Measurements from ENCODE around the gene ANTXR2. TPM values are rescaled to one million over a fixed set of nuclear protein-coding genes. Genes with fewer than 3 reads are reported as not detected.

ANTXR2 gene
- total and polyA plus RNA-seq, 2 of the 13 experiments (the other 11 are each of a cell fraction or from before 2014, with no cell fraction given) = 4.6 to 14.5 TPM

DNA sequence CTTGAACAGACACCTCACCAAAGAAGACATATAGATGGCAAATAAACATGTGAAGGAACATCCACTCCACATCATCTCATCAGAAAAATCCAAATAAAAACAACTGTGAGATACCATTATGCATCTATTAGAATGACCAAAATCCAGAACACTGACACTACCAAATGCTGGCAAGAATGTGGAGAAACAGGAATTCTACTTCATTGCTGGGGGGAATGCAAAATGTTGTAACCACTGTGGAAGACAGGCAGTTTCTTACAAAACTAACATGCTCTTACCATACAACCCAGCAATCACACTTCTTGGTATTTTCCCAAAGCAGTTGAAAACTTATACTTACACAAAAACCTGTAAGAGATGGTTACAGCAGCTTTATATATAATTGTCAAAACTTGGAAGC, 38.2 kb upstream of the ANTXR2 start:
- in situ Hi-C loops (cut with HindIII; ENCODE audit: extremely low pct_ligation_motif_present, low pct_unique_long_range_greater_than_20kb) = no loop called here
- no peaks in the 10 kb centered on the region for H3K27me3 ChIP-seq (ENCODE audit: control insufficient read depth in 1 of 2, insufficient read depth in 2 of 2, low read length in 2 of 2)
- DNase-seq (ENCODE audit: low spot score) (no peak), ATAC-seq (no peak), FAIRE-seq (no peak)
- ChIA-PET CTCF (ENCODE audit: low intra/inter-chr PET ratio, low total read pairs) (no interaction called here), POLR2A (no interaction called here)
- H3K27ac ChIP-seq (ENCODE audit: extremely low read length, insufficient read depth, low read length) = no peak overlapping the region
- H4K20me1 ChIP-seq (ENCODE audit: insufficient read depth, low read length) = no peaks in the 10 kb centered on the region
- TF ChIP-seq ZNF281 (CRISPR knock-in tag; IDR thresholded peaks at IDR 0.05; ENCODE audit: borderline replicate concordance) = no peak
- no peak for TF ChIP-seq ZNF383 (CRISPR knock-in tag; IDR thresholded peaks at IDR 0.05; ENCODE audit: borderline replicate concordance)
- no peak for TF ChIP-seq ZNF3 (CRISPR knock-in tag; IDR thresholded peaks at IDR 0.05)
- no peak for TF ChIP-seq RFX1 (IDR thresholded peaks at IDR 0.05)
- TF ChIP-seq CSRNP2 (CRISPR knock-in tag; conservative IDR thresholded peaks at IDR 0.05; ENCODE audit: low read depth) = no peak
- TF ChIP-seq HNF4G (IDR thresholded peaks at IDR 0.05; ENCODE audit: borderline replicate concordance, low read depth, low read length) = no peak
- no peak for TF ChIP-seq HNF4G (CRISPR knock-in tag; IDR thresholded peaks at IDR 0.05; ENCODE audit: borderline replicate concordance, low read depth)
- peaks cover 14% of the 10 kb centered on the region; the same call in 1 of the 2 replicates for H3K9me3 ChIP-seq (ENCODE audit: low read length)
- no peak overlapping the region for H2AFZ ChIP-seq (ENCODE audit: low read length)
- no peaks in the 10 kb centered on the region for H3K79me2 ChIP-seq (ENCODE audit: insufficient read depth, low read length)
- H3K4me1 ChIP-seq (ENCODE audit: insufficient read depth, low read length) = no peaks in the 10 kb centered on the region
- intact Hi-C loops (cut with micrococcal nuclease; ENCODE audit: unreplicated experiment) = no loop called here
- H3K9ac ChIP-seq (ENCODE audit: insufficient read depth, low read depth, low read length) = no peak overlapping the region
- no peak overlapping the region for H3K4me2 ChIP-seq (ENCODE audit: low read depth, low read length)
- BruUV-seq (replicated peaks) = no TSS peak
- no peak overlapping the region for H3K4me3 ChIP-seq (replicated peaks in 1 of 3; ENCODE audit: insufficient read depth in 1 of 3, low read depth in 2 of 3, low read length in 3 of 3)
- no peaks in the 10 kb centered on the region for H3K36me3 ChIP-seq (replicated peaks in 1 of 2; ENCODE audit: control insufficient read depth in 1 of 2, insufficient read depth in 2 of 2, low read length in 2 of 2)

All from HepG2 (cell line).